ENCODE results near the gene SEMA5B.

The SEMA5B gene

DNA sequence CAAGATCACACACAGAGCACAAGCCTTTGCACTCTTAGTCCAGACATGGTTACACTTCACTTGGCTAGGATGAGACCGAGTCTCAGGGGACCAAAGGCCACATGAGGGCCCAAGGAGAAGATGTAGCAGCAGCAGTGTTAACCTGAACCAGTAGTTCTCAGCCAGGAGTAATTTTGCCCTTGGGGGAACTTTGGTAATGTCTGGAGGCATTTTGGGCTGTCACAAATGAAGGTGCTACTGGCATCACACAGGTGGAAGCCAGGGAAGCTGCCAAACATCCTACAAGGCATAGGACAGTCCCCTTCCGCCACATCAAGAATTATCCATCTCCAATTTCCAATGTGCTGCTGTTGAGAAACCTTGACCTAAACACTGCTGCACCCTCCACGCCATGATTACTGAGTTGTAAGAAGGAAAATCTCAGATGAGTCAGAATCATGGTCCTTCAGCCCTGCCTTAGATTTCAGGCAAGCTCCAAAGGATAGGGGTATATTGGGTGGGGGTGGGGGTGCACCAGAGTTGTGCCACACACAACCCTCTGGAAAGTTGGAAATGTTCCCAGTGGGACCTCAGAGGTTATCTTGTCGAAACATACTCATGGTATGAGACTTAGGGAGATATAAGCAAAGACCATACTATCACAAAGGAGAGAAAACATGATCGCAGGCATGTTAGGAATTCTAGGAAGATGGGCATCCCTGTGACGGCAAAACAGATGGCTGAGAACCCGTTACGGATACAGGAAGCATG is 36.2 kb downstream of the SEMA5B start:
- DNase-seq = no peak

DNA sequence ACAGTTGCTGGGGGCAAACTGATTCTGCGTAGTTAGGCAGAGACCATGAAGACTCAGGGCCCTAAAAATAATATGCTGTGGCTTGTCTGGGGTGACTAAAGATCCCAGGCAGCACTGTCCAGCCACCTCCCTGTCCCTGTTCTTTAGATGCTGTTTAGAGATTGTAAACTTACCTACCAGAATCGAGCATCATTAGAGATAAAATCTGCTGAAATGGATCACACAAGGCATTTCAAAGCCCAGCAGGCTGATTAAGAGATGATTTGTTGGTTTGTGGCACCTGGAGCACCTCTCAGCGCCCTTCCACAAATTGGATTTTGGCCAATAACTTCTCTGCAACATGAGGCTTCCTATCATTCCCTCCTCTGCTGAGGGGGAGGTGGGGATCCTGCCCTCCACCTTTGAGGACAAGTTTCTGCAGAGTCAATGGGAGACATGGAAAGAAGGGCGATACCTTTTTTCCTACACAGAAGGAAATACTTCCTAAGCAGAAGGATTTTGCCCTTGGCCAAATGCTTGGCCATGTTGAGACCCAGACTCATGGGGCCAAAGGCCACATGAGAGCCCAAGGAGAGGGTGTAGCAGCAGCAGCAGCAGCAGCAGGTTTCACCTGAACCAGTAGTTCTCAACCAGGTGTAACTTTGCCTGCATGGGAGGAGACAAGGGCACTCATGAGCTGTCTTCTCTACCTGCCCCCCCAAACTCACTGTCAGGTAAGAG is 37.5 kb downstream of the SEMA5B start:
- DNase-seq = no peak

DNA sequence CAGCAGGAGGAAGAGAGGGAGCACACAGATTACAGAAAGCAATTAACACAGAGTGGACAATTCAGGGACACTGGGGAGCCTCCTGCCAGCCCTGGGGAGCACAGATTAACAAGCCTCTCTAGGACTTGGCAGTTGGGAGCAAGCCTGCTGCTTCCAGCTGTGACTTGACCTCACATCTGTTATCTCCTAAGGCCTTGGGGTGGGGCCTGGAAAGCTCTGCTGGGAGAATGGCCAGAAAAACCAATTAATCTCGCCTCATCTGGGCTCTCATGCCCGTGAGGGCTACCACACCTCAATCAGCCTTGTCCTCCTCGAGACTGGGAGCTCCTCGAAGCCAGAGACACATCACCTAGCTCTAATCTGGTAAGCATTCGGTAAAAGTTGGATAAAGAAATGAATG is 39.1 kb downstream of the SEMA5B start:
- no peak for DNase-seq

DNA sequence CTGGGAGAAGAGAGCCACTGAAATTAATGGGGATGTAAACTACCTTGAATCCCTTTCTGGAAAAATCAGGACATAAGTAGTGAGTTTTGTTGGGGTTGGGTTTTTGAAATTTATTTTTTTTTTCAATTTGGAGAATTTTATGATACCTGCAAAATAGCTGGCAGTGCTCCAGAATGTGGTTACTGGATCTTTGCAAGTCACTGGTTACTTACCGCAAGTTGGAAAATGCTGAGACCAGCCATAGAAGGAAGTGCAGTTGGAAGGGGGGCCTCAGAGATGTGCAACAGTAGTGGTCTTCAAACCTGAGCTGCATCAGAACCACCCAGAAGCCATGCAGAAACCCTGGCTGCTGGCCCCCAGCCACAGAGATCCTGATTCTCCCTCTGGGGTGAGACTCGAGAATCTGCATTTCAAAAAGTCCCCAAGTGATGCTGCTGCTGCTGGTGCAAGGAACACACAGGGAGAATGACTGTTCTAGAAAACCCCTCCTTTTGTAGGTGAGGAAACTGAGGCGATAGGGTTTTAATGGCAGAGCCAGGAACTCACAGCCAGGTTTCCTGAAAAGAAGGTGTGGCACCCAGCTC is 39.7 kb downstream of the SEMA5B start:
- no peak for DNase-seq

DNA sequence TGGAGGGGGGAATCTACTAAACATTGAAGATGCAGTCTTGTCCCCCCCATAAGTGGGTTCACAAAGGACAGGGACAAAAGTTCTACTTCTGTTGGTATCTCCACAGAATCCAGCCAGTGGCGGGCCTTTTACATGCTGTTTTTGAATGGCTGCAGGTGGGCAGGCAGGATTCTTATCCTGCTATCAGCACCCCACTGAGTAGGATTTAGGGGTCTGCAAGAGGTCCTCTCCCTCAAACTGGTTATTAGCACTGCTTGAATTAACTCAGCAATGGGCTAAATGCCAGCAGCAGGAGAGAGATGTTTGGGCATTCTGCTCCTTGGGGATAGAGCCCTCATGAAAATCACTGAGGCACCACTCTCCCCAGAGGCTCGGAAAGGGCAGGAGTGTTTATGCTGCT is 40.3 kb downstream of the SEMA5B start:
- no peak for DNase-seq

DNA sequence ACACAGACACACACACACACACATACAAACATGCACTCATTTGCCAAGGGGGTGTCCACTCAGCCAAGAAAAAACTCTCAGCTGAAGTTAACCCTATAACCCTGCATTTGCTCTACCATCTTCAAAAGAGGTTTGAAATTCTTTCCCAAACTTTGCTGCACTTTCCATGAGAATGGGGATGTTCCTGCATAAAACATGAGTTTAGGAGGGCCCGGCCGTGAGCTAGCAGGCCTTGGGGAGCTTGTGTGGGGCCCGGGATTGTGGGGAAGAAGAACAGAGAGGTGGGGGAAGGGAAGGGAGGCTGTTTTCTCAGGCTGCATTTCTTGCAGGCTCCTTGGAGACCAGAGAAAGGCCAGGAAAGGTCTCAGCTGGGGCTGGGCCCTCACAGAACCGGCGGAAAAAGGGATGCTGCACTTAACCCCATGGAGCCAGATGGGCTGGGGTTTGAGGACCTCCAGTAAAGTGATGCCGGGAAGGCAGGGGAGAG is 40.8 kb downstream of the SEMA5B start:
- no peak for DNase-seq

DNA sequence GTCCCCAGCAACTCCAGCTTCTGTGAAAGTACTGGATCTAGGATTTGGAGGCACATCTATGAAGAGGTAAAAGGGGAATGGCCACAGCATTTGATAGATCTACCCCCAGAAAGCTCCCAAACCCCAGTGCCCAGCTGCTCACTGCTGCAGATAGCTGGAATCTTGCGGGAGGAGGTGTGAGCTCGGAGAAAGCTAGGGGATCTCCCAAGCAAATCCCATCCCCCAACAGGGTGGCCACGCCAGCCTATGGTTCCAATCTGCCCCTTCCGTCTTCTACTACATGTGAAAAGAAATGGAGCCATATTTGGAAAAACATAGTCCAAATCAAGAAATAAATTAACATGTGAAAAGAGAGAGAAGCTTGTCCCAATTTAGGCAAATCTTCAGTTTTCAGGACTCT is 42.0 kb downstream of the SEMA5B start:
- no peak for DNase-seq

DNA sequence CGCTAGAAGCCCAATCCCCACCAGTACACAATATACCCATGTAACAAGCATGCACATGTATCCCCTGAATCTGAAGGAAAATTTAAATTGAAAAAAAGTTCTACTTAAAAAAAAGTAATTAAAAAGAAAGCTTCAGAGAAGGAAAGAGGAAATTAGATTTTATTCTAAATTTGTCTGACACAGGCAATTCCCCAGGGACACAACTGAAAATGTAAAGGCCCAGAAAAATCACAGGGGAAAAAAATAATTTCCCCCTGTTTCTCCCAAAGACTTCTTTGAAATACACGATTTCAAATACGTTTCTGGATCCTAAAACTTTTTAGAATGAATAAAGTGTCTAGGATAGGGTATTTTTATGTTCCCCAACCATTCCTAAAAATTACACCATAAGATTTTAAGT is 42.9 kb downstream of the SEMA5B start:
- no peak for DNase-seq

DNA sequence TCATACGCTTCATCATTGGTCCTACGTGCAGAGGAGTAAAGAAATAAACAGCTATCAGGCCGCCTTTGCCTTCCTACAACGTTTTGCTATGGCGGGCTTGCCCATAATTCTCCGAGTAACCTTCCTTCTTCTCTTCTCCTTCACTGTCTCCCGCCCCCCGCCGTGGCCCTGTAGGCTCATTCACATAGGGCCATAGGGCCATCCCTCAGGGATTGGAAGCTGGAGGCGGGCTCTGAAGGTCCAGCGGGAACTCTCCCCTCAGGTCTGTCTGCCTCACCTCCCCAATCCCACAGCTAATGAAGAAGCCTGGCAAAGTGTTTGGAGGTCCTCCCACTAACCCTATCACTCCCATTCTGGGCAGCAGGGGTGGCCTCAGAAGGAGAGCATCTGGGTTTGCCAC is 43.6 kb downstream of the SEMA5B start:
- no peak for DNase-seq

DNA sequence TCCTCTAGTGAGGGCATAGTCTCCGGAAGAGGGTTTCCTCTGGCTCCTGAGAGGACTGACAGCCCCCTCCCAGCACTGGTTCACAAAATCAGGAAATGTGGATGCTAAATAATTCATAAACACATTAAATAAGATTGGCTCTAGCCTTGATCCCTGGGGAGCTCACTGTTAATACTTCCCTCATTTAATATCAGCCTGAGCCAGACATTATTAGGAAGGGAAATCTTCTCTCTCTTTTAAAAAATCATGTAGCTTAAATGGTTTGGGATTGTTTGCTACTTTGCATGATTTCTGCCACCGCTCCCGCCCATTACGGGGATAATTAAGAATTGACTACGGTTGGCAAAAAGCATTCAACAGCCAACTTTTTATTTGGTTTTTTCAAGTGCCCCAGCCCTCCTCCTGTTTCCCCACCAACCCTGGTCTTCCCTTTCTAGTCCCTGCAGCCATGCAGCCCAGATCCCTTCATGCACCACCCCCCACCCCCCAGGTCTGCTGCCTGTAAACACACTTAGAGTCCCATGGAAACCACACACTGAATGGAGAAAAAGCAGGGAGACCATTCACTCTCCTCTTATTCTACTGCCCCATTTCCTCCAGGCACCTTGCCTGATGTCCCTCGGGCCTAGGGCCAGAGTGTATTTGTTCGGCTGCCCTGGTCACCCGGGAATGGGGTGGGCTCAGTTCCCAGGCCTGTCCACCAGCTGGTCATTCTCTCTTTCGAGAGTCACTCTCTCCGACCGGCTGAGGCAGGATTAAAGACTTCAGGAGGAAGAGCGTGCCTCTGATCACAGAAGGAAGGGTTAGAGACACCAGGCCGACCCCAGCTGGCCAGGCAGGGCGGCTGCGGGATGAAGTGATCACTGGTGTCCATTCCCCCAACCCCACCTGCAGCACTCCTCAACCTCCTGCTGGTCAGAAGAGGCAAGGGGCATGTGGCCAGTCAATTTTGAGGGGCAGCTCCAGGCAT is 45.1 kb downstream of the SEMA5B start:
- no peak for DNase-seq

DNA sequence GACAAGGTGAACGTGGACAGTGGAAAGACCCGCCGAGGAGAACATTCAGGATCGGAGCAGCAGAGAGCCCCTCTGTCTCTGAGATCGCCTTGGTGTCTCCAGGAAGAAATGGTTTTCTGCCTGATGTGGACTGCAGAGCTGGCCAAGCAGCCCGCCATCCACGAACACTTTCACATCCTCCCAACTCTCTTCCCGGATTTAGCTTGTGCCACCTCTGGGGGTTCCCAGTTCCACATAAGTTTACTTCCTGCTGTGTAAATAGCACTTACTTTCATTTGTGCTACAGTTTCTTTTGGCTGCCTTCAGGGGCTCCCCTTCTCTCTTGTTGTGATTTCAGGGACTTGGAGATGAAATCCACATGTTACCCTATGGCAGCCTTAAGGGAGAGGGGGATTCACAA is 48.4 kb downstream of the SEMA5B start:
- DNase-seq = no peak

DNA sequence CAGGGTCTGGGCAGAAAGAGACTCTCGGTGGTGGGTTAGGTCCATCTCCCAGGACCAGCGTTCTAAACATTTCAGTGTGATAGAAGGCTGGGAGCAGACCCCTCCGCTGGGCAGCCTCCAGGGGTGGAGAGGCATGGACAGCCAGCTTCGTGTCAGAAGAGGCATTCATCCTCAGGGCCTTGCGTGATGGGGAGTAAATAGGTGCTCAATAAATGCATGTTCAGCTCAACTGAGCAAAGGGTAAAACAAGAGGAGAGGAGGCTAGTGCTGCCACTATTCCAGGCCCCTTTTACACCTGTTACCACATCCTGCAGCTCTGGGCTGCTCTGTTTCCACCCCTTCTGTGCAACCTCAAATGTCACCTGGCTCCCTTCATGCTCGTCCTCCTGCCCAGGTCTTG is 49.0 kb downstream of the SEMA5B start:
- no peak for DNase-seq

DNA sequence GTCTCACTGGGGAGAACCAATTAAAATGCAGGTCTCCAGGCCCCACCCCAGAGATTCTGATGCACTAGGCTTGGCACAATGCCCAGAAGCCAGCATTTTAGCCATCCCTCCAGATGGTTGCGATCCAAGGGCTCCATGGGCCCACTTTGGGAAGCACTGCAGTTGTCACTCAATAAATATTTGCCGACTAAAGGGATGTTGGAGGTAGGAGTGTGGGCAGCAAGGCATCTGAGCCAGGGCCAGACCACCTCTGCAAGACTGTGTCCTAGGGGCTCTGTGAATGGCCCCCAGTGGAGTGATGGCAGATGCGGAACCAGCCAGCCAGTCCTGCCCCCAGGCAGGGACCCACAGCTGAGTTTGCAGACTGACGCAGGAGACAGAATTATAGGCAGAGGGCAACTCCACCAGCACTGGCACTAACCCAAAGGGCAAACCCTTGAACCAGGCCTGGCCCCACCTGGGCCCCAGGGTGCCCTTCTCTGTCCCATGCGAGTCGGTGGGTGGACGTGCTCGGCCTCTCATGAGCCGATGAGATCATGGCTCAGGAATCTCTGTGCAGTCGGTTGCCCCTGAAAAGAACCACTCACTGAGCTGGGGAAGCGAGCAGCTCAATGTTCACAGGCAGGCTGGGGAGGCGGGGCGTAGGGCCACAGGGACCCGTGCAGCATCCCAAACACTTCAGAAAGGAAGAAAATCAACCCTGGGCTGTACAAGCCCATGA is 49.7 kb downstream of the SEMA5B start:
- no peak for DNase-seq

DNA sequence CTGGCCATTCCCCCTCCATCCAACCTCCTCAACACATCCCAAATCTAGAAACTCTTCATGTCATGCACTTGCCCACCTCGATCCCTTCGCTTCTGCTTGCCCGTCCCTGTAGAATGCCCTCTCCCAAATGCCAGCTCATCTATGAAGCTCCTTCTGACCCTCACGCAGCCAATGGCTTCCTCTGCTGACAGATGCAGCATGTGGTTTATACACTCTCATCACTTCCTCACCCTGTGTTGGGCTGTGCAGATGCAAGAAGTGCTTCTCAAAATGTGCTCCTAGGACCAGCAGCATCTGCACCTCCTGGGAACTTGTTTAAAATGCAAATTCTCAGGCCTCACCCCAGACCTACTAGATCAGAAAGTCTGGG is 51.7 kb downstream of the SEMA5B start:
- DNase-seq = no peak

DNA sequence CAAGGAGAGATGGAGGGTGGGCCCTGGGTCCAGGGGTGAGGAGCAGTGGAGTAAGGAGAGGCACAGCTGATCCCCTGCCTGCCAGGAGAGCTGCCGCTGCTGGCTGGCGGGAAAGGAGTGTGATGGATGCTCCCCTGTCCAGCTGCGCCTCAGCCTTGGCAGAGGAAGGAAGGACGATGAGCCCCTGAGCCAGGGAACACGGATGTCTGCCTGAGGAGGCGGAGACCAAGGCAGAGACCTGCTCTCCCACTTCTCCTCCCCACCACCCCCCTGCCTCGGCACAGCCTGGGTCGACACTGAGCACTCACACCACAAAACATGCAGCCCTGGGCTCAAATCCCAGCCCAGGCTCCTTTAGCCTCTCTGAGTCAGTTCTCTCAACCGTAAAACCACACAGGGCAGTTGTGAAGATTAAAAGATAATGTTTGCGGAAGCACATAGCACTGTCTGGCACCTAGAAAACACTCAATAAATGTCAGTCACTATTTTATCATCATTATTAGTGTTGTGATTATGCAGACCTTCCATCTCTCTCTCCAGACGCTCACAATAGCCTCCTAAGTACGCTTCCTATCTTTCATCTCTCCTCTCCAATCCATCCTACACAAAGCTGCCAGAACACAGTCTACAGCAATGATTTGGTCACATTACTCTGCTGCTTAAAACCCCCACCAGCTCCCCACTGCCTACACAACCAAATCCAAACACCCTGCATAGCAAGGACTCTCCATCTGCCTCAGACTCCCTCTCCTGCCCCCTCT is 52.2 kb downstream of the SEMA5B start:
- no peak for DNase-seq

DNA sequence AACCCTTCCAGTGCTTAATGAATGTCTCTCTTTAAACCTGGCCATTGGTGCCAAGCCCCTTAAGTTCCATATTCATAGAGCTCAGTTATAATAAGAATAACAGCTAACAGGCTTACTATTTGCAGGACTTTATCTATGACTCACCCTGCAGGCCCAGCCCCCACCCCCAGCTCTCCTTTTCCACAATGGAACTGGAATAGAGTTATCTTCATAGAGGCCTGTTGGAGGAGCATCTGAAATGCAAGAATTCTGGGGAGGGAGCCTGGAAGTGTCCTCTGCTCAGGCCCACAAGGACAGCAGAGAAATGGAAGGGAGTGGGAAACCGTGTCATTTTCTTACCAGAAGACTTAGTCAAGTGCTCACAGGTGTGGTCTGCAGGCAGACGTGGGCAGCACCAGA is 52.8 kb downstream of the SEMA5B start:
- DNase-seq = no peak

DNA sequence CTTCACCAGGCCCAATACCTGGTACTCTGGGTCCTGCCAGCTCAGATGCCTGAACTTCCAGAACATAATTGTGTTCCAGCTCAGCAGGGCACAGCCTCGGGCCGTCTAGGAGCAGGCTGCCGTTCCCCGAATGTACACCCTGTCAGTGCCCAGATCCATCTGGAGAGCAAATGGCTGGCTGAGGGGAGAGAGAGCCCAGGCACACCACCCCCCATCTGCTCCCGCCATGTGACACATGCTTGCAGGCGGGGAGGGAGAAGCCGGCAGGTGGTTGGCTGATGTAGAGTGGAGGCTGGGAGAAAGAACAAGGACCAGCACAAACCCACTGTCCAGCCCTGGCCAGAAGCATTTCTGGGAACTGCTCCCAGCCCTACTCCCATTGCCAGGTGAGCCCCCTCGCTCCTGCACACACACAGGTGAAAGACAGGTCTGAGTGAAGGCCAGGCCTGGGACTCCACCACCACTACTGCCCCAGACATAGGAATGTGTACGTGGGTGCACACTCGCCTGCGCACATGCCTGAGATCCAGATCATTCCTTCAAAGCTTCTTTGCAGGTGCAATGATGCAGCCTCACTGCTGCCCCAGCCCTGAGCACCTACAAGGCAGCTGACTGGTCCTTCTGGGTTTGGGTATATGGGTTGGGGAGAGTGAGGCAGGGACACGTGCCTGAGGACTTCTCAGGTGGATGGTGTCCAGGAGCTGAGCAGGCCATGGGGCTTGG is 53.5 kb downstream of the SEMA5B start:
- no peak for DNase-seq

DNA sequence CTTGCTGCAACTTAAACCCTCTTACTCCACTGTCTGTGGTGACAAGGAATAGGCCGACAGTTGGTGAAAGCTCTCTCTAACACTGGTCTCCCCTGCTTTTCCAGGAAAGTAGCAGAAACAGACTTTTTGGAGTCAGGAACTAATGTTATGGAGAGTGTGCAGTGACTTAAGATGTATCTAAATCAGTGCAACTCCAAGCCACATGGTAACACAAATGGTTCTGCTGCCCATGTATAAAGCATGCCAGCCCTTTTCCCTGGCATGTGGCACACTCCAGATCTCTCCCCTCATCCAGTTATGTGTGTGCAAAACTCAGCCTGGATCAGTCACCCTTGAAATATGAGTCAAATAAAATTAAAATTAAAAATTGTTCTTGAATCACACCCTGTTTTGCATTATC is 55.4 kb downstream of the SEMA5B start:
- no peak for DNase-seq

DNA sequence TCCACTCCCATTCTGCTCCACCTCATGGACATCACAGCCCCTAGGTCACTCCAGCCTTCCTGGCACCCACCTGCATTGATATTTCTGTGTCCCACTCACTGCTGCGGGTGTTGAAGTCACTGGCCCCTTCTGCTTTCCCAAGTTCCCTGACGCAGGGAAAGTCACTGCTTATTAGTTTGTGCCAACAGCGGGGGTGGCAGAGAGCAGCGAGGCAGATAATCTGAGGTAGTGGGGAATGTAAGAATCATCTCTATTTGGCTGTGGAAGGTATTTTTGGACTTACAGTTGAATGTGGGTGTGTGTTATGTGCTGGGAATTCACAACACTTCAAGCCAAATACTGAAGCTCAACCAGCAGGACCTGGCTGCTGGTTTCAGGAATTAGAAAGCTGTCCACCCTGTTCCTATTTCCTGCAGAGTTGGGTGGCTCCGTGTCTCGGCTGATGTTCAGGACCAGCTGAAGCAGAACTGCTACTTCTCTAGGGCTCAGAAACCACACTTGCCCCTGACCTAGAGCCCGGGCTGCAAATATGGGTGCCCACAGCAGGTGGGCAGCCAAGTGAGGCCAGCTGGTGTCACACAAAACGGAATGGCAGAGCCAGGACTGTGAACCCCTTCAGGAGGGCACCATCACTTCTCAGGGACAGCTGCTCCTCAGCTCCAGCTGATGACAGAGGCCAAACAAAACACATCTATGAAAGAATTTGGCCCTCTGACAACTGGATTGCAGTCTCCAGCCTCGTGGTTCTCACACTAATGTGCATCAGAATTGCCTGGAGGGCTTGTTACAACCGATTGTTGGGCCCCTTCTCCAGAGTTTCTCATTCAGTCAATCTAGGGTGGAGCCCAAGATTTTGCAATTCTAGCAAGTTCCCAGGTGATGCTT is 57.7 kb downstream of the SEMA5B start:
- no peak for DNase-seq

DNA sequence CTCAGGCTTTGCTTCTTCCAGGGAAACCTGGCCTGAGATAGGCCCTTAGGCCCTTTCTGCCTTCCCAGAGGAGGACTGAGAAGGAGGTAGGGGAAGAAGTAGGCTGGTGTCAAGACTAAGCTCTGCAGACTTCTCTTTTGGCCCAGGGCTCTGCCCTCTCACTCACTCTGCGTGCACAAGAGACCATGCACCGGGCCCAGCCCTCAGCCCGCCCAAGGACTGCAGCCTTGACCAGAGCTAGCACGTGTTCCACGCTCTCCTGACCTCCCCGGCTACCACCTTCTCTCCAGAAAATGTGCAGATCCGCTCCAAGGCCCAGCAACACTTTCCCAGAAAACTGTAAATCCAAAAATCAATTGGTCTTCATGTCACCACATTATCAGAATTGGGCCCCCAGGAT is 59.8 kb downstream of the SEMA5B start:
- no peak for DNase-seq

Measured in stimulated activated CD4-positive, alpha-beta T cell treated with anti-CD3 and anti-CD28 coated beads, Interleukin-2, amount 100 ng/mL, for 24 hours (primary cell).